ENCODE data around the gene TBRG4. TPM values are rescaled to one million over a fixed set of nuclear protein-coding genes. Genes with fewer than 3 reads are reported as not detected.

Gene TBRG4
- total and polyA plus RNA-seq, 2 donors (not counting 3 experiments of a cell fraction or from before 2014, with no cell fraction given), result 43.7 to 56.7 TPM

GRCh38 chr7:45140827-45141226 is 29.3 kb upstream of the TBRG4 start:
- H3K36me3 ChIP-seq (ENCODE audit: control insufficient read depth in 2 of 2, extremely low read depth in 1 of 2, insufficient read depth in 2 of 2, low read length in 2 of 2), result no peaks in the 10 kb centered on the region
- no TSS peak for BruUV-seq (replicated peaks)
- H3K9me1 ChIP-seq (replicated peaks; ENCODE audit: control insufficient read depth, extremely low read depth, insufficient read depth, low read length), result no peaks in the 10 kb centered on the region
- H4K20me1 ChIP-seq (replicated peaks; ENCODE audit: control insufficient read depth, extremely low read depth, insufficient read depth, low read length), result no peaks in the 10 kb centered on the region
- no peak overlapping the region for H3K27ac ChIP-seq (ENCODE audit: insufficient read depth, low read depth, low read length)
- H3K79me2 ChIP-seq (ENCODE audit: control insufficient read depth, insufficient read depth, low read length), result no peaks in the 10 kb centered on the region
- H3K9ac ChIP-seq (replicated peaks; ENCODE audit: extremely low read depth, insufficient read depth, low read length), result no peak overlapping the region
- H3K4me2 ChIP-seq (ENCODE audit: insufficient read depth, low read length), result no peak overlapping the region
- CTCF ChIA-PET, result interaction anchor here (1.5 kb wide), 1 partner anchor 167 kb away, joined by 5 read pairs; no protein-coding TSS in a partner anchor
- FAIRE-seq (no peak), DNase-seq (ENCODE audit: low read depth, low spot score) (no peak)
- H2AFZ ChIP-seq (ENCODE audit: low read depth, low read length), result no peak overlapping the region
- no peaks in the 10 kb centered on the region for H3K4me1 ChIP-seq (ENCODE audit: control insufficient read depth, extremely low read depth, insufficient read depth, low read length)
- H3K4me3 ChIP-seq (replicated peaks in 1 of 3; ENCODE audit: insufficient read depth in 1 of 3, low read depth in 1 of 3, low read length in 3 of 3), result no peak overlapping the region
- H3K9me3 ChIP-seq (replicated peaks; ENCODE audit: control insufficient read depth, insufficient read depth, low read length), result no peaks in the 10 kb centered on the region
- H3K27me3 ChIP-seq (ENCODE audit: control insufficient read depth in 2 of 2, insufficient read depth in 2 of 2, low read length in 2 of 2), result peaks cover 4 to 8% of the 10 kb centered on the region in 2 experiments
- intact Hi-C loops (cut with micrococcal nuclease), result no loop called here
- TF ChIP-seq JUN (IDR thresholded peaks at IDR 0.05; ENCODE audit: borderline replicate concordance, insufficient read depth, insufficient read length, low read depth) (no peak), EZH2 (IDR thresholded peaks at IDR 0.05; ENCODE audit: borderline replicate concordance, low read depth, low read length, severe bottlenecking) (no peak), POLR2A (IDR thresholded peaks at IDR 0.05; ENCODE audit: low read depth, low read length) (no peak), MYC (IDR thresholded peaks at IDR 0.05; ENCODE audit: low read depth, low read length) (no peak), GATA2 (IDR thresholded peaks at IDR 0.05; ENCODE audit: insufficient read depth, insufficient read length, low read depth, low read length) (no peak), POLR2AphosphoS5 (IDR thresholded peaks at IDR 0.05; ENCODE audit: insufficient read depth, low read depth, low read length) (no peak), FOS (IDR thresholded peaks at IDR 0.05; ENCODE audit: borderline replicate concordance, insufficient read depth, low read length) (no peak), MAX (IDR thresholded peaks at IDR 0.05; ENCODE audit: insufficient read depth, insufficient read length) (no peak)
- TF ChIP-seq, protein P1, sequence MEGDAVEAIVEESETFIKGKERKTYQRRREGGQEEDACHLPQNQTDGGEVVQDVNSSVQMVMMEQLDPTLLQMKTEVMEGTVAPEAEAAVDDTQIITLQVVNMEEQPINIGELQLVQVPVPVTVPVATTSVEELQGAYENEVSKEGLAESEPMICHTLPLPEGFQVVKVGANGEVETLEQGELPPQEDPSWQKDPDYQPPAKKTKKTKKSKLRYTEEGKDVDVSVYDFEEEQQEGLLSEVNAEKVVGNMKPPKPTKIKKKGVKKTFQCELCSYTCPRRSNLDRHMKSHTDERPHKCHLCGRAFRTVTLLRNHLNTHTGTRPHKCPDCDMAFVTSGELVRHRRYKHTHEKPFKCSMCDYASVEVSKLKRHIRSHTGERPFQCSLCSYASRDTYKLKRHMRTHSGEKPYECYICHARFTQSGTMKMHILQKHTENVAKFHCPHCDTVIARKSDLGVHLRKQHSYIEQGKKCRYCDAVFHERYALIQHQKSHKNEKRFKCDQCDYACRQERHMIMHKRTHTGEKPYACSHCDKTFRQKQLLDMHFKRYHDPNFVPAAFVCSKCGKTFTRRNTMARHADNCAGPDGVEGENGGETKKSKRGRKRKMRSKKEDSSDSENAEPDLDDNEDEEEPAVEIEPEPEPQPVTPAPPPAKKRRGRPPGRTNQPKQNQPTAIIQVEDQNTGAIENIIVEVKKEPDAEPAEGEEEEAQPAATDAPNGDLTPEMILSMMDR (IDR thresholded peaks at IDR 0.05; ENCODE audit: extremely low read depth in 1 of 2, insufficient read depth in 1 of 2, low read depth in 1 of 2, low read length in 2 of 2), result no peak
- POLR2A ChIA-PET, result no interaction called here
- dilution Hi-C loops (cut with MboI; ENCODE audit: extremely low pct_ligation_motif_present, low sequenced_read_pairs), result no loop called here
